CD1c-positive myeloid dendritic cell (primary cell): Measurements from ENCODE around the gene PRELID3B.

Experiments used
- DNase-seq: peaks from one replicate; pipeline ENCODE4 v3.0.0-alpha.2; 2016; ENCODE audit errors: extremely low spot score

PRELID3B gene

DNA sequence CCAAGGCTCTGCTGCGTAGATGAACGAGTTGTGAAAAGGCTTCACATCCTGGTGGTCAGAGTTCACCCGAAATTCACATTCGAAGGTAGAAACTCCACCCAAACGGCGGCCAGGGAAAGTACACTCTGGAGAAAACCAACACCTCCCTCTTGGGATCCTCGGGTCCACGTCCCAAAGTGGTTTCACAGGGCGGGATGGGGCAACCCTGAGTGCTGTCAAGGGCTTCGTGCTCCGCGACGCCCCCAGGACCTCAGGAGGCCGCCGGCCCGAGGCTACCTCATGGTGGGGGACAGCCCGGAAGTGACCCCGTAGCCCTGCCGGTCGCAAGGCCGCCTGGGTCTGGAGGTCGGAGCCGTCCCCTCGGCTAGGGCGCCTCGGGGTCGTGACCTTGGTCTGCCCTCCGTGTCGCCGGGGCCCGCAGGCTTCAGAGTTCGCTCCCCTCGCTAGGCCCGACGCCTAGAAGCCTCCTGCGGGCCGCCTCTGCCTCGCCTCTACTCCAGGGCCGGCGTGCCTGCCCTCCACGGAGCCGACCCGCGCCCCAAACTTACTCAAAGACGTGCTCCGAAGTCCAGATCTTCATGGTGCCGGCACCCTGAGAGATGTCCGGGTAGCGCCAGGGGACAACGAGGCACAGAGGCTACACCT lies at the start of gene PRELID3B:
Gene PRELID3B (minus strand): TSS at position 636 of the 645 bp plus-strand sequence. CDS start 56 bp downstream, at position 580.
- peak; percentile 46 for DNase-seq

GRCh38 chr20:59087829-59088433 lies 45.3 kb upstream of the PRELID3B start:
- peak; percentile 86 for DNase-seq

DNA sequence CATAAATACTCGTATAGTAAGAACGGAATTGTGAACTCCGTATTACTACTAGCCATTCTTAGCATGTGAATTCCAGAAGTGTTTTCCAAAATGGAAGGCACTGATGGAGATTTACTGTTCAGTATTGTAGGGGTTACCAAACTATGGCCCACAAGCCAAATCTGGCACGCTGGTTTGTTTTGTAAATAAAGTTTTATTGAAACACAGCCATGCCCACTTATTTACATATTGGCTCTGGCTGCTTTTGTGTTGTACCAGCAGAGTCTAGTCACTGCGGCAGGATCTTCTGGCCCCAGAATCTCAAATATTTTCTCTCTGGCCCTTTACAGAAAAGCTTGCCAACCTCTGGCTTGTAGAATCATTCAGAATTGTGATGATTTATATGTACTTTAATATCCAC lies 44.3 kb upstream of the PRELID3B start:
- no peak for DNase-seq

GRCh38 chr20:59084041-59084850 lies 41.7 kb upstream of the PRELID3B start:
- DNase-seq = no peak

DNA sequence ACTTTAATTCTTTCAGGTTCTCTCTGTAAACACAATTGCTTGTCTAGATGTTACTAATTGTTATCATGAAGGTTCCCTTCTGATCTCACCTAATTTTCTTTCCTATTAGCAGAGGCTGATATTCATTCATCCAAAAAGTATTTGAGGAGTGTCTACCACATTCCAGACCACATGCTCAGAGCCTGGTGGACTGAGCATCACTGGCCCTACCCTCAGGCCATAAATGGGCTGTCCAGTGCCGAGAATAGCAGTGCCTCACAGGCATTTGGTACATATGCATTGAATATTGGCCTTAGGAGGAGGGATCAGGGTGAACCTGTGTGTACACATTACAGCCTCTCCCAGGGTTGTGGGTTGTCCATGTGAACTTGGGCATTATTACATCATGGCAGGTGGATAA lies 40.4 kb upstream of the PRELID3B start:
- DNase-seq = no peak

- no peak for DNase-seq
These were observed 39.6 kb upstream of the PRELID3B start for GRCh38 chr20:59082077-59082740.

DNA sequence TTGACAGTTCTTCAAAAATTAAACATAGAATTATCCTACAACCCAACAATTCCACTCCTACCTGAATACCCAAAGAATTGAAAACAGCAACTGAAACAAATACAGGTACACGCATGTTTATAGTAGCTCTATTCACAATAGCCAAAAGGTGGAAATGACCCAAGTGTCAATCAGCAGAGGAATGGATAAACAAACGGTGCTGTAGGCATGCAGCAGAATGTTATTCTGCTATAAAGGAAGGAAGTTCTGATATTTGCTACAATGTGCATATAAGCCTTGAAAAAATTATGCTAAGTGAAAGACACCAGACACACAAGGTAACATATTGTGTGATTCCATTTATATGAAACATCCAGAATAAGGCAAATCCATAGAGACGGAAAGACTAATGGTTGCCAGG lies 38.5 kb upstream of the PRELID3B start:
- DNase-seq = no peak

- peak; percentile 17 for DNase-seq
These were observed 35.6 kb upstream of the PRELID3B start for GRCh38 chr20:59078231-59078630.

- DNase-seq = no peak
These were observed 35.1 kb upstream of the PRELID3B start for GRCh38 chr20:59077705-59078104.

- no peak for DNase-seq
These were observed 33.4 kb upstream of the PRELID3B start for GRCh38 chr20:59075934-59076508.

DNA sequence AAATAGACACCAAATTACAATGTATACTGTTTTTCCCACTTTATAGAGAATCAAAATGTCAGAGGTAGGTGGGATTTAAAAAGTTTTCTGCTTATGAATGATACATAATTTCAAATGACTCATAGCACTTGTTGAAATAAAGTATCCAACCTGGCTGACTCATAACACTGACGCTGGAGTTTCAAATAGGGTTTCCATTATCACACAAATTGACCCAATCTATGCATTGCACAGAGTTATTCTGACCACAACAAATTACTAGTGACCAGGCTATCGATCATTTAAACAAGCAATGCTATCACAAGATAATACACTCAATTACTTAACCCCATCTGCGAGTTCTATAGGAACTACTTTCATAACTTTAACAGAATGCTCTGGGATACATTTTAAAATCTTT lies 31.9 kb upstream of the PRELID3B start:
- DNase-seq = no peak

DNA sequence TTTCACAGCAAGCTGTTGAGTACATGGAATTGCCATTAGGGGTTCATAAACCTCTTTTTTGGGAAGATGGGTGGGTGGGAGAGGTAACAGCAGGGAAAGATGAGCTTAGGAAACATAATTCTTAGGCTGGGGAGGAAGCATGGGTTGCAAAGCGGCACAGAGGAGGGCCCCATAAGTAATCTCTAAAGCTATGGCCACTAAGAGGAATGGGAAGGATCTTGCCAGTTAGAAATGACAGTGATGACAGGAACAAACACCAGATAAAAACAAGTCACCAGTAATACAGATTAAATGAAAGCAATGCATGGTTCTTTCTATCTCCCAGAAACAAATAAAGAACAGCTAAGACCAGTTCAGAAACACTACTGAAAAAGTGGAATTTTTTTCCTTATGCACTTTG lies 31.0 kb upstream of the PRELID3B start:
- no peak for DNase-seq

DNA sequence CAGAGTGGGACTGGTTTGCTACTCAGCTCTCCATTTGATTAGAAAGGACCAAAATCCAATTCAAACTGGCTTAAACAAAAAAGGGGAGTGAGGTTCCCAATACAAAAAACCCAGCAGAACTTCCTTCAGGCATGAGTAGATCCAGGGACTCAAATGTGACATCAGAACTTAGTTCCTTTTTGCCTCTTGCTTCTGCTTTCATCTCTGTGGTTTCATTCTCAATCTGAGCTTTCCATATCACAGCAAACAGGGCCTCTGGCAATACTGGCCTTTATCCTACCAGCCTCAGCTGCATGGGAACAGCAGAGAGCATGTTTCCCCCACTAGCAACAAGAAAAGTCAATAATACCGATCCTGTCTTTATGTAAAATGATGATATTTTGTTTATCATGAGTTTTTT lies 28.6 kb upstream of the PRELID3B start:
- DNase-seq = peak; percentile 79

- DNase-seq = peak; percentile 78
These were observed 26.4 kb upstream of the PRELID3B start for GRCh38 chr20:59069026-59069425.

DNA sequence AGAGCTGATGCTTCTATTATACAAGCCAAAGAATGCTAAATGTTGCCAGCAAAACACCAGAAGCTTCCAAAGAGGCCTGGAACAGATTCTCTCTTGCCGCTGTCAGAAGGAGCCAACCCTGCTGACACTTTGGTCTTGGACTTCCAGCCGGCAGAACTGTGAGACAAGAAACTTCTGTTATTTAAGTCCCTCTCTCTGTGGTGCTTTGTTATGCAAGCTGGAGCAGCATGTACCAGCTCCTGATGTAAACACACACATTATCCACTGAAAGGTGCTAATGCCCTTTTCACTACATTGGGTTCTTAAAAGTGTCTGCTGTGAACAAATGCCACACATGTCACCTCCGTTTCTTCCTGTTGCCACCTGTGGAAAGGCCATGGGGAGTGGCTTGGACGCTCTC lies 25.9 kb upstream of the PRELID3B start:
- DNase-seq = no peak

- no peak for DNase-seq
These were observed 21.7 kb upstream of the PRELID3B start for GRCh38 chr20:59064214-59064722.

- DNase-seq = peak; percentile 24
These were observed 21.0 kb upstream of the PRELID3B start for GRCh38 chr20:59063358-59064213.

DNA sequence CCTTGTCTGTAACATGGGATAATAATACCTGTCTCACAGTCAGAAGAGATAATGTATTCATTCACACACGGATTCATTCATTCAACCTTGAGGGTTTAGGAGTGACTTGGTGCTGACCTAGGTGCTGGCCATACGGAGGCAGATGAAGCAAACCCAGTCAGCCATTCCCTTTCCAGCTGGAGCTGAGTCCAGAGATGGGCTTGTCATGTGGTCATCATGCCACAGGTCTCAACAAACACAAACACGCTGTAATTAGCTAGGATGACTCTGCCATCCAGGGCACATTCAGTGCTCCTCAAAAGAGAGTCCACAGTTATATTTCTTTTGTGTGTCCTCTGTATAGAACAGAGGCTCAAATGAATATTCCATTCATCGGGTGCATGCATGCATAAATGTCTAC lies 19.5 kb upstream of the PRELID3B start:
- no peak for DNase-seq

DNA sequence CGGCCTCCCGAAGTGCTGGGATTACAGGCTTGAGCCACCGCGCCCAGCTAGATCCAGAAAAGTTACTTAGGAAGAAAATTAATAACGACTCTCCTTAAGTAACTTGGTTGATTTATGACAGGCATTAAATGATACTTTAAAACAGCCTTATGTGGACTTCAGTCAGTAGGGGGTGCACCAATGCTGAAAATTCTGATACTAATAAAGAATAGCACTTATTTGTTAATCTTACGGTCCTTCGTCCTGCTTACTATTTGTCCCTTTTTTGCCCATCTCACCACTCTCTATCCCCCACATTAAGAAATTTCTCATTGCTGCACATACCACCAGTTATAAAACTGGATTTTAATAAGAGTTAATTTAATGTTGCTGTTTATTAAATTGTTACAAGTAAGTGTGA lies 12.7 kb upstream of the PRELID3B start:
- peak; percentile 52 for DNase-seq

DNA sequence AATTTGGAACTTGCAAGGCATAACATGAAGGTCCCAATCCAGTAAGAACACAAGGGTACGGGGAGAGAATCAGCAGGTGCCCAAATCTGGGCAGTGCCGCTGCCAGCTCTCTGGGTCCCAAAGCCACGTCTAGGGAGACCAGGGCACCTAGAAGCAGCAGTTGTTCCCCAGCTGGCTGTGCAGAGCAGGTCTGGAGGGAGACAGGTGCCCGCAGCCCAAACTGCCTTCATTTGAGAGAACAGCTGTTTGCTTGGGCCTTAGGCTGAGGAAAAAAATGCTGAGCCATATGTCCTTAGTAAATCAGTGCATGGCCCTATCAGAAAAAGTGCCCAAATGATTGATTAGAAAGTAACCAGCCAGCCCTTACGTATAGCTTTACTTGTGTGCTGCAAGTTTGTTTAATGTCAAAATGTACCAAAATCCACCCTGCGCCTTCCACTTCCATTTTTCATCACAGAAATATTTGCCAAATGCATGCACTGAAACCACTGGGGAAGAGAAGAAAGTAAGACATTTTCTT lies 9.1 kb upstream of the PRELID3B start:
- no peak for DNase-seq

GRCh38 chr20:59050437-59050836 lies 7.9 kb upstream of the PRELID3B start:
- DNase-seq = no peak
